Erythroblast (primary cell): Measurements from ENCODE around the gene MFRP.

ENCODE experiments used
- GATA1 ChIP-seq: IDR thresholded peaks from 2 replicates; pipeline ENCODE4 v1.6.1; 2011; ENCODE audit warnings: low read depth, mild to moderate bottlenecking, control low read depth, low read length, moderate library complexity
- POLR2A ChIP-seq: IDR thresholded peaks from 2 replicates; pipeline ENCODE4 v1.6.1; 2011; ENCODE audit warnings: mild to moderate bottlenecking, low read length

DNA sequence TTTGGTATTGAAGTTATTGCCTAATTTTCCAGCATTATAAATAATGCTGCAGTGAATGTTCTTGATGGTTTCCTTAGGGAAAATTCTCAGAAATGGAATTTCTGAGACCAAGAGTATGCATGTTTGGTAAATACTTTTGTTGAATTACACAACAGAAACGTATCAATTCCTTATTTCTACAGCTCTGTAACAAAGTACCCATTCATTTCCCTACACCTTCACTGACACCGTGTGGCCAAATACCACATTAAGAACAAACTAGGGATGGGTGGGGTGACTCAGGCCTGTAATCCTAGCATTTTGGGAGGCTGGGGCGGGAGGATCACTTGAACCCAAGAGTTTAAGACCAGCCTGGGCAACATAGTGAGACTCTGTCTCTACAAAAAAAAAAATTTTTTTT is 51.3 kb downstream of the MFRP start:
- TF ChIP-seq POLR2A (no peak), GATA1 (no peak)
